NCI-H2029 (cell line): Measurements from ENCODE around the gene RGS19.

ENCODE experiments used
- DNase-seq: peaks from one replicate; lab custom pipeline; 2025; lab: John Stamatoyannopoulos, UW

RGS19 gene

GRCh38 chr20:64048402-64049044 lies 30.8 kb downstream of the RGS19 start:
- no peak for DNase-seq

- no peak for DNase-seq
Measured at GRCh38 chr20:64047968-64048401, 31.3 kb downstream of the RGS19 start.

- no peak for DNase-seq
Measured at GRCh38 chr20:64047046-64047389, 32.3 kb downstream of the RGS19 start.

GRCh38 chr20:64045346-64046011 lies 33.8 kb downstream of the RGS19 start:
- DNase-seq: no peak

- DNase-seq: no peak
Measured at GRCh38 chr20:64044484-64045247, 34.7 kb downstream of the RGS19 start.

- DNase-seq: no peak
Measured at GRCh38 chr20:64043768-64044167, 35.5 kb downstream of the RGS19 start.

- no peak for DNase-seq
Measured at GRCh38 chr20:64042054-64042781, 37.1 kb downstream of the RGS19 start.

- DNase-seq: no peak
Measured at GRCh38 chr20:64041781-64042053, 37.6 kb downstream of the RGS19 start.

GRCh38 chr20:64041040-64041780 lies 38.1 kb downstream of the RGS19 start:
- no peak for DNase-seq

GRCh38 chr20:64040231-64041039 lies 38.9 kb downstream of the RGS19 start:
- no peak for DNase-seq

GRCh38 chr20:64039293-64040160 lies 39.8 kb downstream of the RGS19 start:
- no peak for DNase-seq

GRCh38 chr20:64038565-64039292 lies 40.6 kb downstream of the RGS19 start:
- peak; percentile 31 for DNase-seq

GRCh38 chr20:64038224-64038564 lies 41.1 kb downstream of the RGS19 start:
- no peak for DNase-seq

GRCh38 chr20:64037498-64038213 lies 41.7 kb downstream of the RGS19 start:
- no peak for DNase-seq

- DNase-seq: no peak
Measured at GRCh38 chr20:64037199-64037497, 42.2 kb downstream of the RGS19 start.

- DNase-seq: no peak
Measured at GRCh38 chr20:64036346-64037198, 42.7 kb downstream of the RGS19 start.

- DNase-seq: no peak
Measured at GRCh38 chr20:64035933-64036345, 43.4 kb downstream of the RGS19 start, which contains the start of gene C20orf204. Gene C20orf204 (plus strand): TSS chr20:64036182. CDS start chr20:64036324, 142 bp downstream.
